HG02623 (cell line): Measurements from ENCODE around the gene ORC4.
"Not testable (repeated sequence)": the region's sequence is repeated elsewhere in the genome, so short reads cannot be mapped to it uniquely, and the experiment has no call there.

Source experiments
- ATAC-seq: cut with Tn5 transposase; IDR thresholded peaks from one replicate; pipeline ENCODE4 v1.9.1; 2021; ENCODE audit warnings: moderate library complexity; ENCODE audit not compliant: unreplicated experiment

The ORC4 gene

GRCh38 chr2:148021059-148021861 lies 723 bp upstream of the ORC4 start, which contains the start of gene MBD5:
Gene MBD5, plus strand, starts transcription at chr2:148021091.
- ATAC-seq = peak; percentile 29

DNA sequence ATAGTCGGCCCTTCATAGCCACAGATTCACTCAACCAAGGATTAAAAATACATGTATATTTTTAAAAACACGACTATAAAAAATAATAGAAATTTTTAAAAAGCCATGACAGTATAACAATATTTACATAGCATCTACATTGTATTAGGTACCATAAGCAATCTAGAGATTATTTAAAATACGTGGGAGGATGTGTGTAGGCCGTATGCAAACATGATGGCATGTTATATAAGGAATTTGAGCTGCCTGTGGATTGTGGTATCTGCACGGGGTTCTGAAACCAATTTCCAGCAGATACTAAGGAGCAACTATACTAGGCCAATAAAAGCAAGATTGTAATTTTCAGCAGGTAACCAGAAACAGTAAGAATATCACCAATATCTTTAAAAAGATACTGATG lies 5.9 kb downstream of the ORC4 start:
- no peak for ATAC-seq

DNA sequence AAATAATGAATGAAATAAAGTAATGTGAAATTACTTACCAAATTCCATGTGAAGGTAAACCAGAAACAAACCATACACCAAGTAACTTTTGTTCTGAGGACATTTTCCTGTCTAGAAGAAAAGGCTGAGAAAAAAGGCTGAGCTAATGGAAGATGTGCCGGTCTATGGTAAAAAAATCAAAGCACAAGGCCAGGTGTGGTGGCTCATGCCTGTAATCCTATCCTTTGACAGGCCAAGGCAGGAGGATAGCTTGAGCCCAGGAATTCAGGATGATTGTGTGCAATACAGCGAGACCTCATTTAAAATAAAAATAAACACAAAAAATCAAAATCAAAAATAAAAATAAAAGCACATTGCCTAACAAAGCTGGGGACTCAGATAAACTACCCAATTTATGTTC lies 6.7 kb downstream of the ORC4 start:
- no peak for ATAC-seq

- not testable (repeated sequence) for ATAC-seq
These were observed 12.1 kb downstream of the ORC4 start for GRCh38 chr2:148008411-148008810.

GRCh38 chr2:148007219-148007900 lies 13.2 kb downstream of the ORC4 start:
- ATAC-seq = no peak

DNA sequence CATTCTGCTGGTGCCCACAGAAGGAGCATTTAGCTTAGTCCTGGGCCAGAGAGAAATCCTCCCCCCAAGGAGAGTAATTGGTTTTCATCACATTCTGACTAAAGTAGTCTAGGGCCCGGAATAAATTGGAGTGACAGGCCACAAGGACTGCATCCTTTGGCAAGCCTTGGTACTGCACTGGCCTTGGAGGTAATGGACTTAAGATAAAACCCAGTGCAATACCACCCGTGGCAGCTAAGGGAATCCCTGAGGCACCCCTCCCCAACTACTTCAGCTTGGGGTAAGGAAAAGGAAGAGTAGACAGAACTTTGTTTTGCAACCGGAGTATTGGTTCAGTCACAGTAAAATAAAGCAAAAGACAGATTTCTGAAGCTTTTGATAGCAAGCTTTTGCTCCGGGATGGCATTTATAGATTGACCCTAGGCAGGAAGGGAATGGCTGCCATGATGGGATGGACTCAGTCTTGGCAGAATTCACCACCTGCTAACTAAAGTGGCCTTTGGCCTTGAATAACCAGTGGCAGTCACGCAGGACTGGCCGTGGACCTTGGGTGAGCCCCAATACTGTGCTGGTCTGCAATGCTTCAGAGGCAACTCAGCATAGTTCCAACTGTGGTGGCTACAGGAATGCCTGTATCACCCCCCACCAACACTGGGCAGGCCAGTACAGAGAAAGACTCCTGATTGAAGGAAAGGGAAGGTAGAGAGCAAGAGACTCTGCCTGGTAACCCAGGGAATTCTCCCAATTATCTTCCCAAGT lies 14.1 kb downstream of the ORC4 start:
- no peak for ATAC-seq

DNA sequence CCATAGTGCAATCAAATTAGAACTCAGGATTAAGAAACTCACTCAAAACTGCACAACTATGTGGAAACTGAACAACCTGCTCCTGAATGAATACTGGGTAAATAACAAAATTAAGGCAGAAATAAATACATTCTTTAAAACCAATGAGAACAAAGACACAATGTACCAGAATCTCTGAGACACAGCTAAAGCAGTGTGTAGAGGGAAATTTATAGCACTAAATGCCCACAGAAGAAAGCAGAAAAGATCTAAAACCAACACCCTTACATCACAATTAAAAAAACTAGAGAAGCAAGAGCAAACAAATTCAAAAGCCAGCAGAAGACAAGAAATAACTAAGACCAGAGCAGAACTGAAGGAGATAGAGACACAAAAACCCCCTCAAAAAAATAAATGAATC lies 18.1 kb downstream of the ORC4 start:
- not testable (repeated sequence) for ATAC-seq

- no peak for ATAC-seq
These were observed 20.4 kb downstream of the ORC4 start for GRCh38 chr2:148000095-148000494.

- no peak for ATAC-seq
These were observed 21.4 kb downstream of the ORC4 start for GRCh38 chr2:147999126-147999525.

- ATAC-seq = no peak
These were observed 22.3 kb downstream of the ORC4 start for GRCh38 chr2:147998203-147998602.

DNA sequence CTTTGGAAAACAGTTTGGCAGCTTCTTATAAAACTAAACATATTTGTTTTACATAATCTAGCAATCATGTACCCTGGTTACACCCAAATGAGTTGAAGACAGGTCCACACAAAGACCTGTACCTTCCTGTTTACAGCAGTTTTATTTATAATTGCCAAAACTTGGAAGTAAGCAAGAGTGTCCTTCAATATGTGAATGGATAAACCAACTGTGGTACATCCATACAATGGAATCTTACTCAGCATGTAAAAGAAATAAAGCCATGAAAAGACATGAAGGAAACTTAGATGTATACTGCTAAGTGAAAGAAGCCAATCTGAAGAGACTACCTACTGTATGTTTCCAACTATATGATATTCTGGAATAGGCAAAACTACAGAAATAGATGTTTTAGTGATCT lies 23.7 kb downstream of the ORC4 start:
- no peak for ATAC-seq

DNA sequence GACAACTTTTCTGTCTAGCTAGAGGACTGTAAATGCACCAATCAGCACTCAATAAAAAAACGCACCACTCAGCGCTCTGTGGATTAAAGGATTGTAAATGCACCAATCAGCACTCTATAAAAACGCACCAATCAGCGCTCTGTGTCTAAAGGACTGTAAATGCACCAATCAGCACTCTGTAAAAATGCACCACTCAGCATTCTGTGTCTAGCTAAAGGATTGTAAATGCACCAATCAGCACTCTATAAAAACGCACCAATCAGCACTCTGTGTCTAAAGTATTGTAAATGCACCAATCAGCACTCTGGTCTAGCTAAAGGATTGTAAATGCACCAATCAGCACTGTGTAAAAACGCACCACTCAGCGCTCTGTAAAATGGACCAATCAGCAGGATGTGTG lies 25.6 kb downstream of the ORC4 start:
- ATAC-seq = not testable (repeated sequence)

- peak; percentile 87 for ATAC-seq
These were observed 30.6 kb downstream of the ORC4 start for GRCh38 chr2:147989809-147990403.

- ATAC-seq = no peak
These were observed 31.4 kb downstream of the ORC4 start for GRCh38 chr2:147989102-147989501.

DNA sequence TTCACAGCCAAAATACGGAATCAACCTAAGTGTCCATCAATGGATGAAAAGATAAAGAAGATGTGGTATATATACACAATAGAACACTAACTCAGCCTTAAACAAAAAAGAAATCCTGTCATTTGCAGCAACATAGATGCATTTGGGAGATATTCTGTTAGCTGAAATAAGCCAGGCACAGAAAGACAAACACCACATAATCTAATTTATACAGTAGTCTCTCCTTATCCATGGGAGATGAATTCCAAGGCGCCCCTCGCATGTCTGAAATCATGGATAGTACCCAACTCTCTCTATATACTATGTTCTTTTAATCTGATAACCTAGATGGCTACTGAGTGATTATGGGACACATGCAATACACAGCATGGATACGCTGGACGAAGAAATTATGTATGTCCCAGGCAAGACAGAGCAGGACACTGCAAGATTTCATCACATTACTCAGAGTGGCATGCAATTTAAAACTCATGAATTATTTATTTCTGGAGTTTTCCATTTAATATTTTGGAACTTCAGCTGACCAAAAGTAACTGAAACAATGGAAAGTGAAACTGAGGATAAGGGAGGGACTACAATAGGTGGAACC lies 39.5 kb downstream of the ORC4 start:
- no peak for ATAC-seq

- no peak for ATAC-seq
These were observed 42.9 kb downstream of the ORC4 start for GRCh38 chr2:147977679-147978078.

DNA sequence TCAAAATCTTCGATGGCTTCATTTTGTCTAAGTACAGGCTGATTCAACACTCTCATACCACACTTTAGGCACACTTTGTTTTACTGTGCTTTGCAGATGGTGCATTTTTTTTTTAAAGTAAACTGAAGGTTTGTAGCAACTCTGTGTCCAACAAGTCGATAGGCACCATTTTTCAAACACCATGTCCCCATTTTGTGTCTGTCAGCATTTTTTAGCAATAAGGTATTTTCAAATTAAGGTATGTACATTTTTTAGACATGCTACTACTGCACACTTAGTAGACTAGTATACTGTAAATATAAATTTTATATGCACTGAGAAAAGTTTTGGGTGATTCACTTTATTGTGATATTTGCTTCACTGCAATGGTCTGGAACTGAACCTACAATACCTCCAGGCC lies 44.4 kb downstream of the ORC4 start:
- ATAC-seq = no peak

DNA sequence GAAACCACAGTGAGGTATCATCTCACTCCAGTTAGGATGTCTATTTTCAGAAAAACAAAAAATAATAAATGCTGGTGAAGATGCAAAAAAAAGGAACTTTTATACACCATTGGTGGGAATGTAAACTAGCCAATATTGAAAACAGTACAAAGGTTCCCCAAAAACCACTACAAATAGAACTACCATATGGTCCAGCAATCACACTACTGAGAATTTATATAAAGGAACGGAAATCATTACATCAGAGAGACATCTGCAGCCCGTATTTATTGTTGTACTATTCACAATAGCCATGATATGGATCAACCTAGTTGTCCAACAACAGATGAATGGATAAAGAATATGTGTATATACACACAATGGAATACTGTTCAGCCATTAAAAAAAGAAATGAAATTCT lies 52.0 kb downstream of the ORC4 start:
- ATAC-seq = no peak

GRCh38 chr2:147952118-147952517 lies 68.4 kb downstream of the ORC4 start:
- ATAC-seq = no peak

GRCh38 chr2:147945660-147946059 lies 74.9 kb downstream of the ORC4 start:
- no peak for ATAC-seq

- ATAC-seq = no peak
These were observed 81.2 kb downstream of the ORC4 start for GRCh38 chr2:147939313-147939712.
